SK-N-MC (cell line): ENCODE measurements around the gene RELN.

Experiments used
- EZH2 ChIP-seq: fragments of 200-600 bp; sonication (generic); IDR thresholded peaks from one replicate; pipeline ENCODE4 v1.6.1; 2017; ENCODE audit warnings: antibody characterized with exemption
- FOXP2 ChIP-seq: optimal IDR thresholded peaks from 2 replicates; pipeline ENCODE3; 2011; ENCODE audit warnings: mild to moderate bottlenecking, moderate library complexity; ENCODE audit not compliant: insufficient read depth; ENCODE audit errors: extremely low read length, control extremely low read depth
- POLR2AphosphoS5 ChIP-seq: IDR thresholded peaks from 2 replicates; pipeline ENCODE4 v1.6.1; 2012; ENCODE audit warnings: mild to moderate bottlenecking, low read depth, low read length, borderline replicate concordance

GRCh38 chr7:103649052-103649451 lies 340.4 kb downstream of the RELN start:
- TF ChIP-seq FOXP2 (no peak), POLR2AphosphoS5 (no peak), EZH2 (no peak)
